SHP77 treated with DMSO at 0.1 percent for 48 hours (cell line): Measurements from ENCODE around the gene CELF2.

ENCODE experiments used
- DNase-seq: peaks from one replicate; lab custom pipeline; 2025; lab: John Stamatoyannopoulos, UW

Gene CELF2

DNA sequence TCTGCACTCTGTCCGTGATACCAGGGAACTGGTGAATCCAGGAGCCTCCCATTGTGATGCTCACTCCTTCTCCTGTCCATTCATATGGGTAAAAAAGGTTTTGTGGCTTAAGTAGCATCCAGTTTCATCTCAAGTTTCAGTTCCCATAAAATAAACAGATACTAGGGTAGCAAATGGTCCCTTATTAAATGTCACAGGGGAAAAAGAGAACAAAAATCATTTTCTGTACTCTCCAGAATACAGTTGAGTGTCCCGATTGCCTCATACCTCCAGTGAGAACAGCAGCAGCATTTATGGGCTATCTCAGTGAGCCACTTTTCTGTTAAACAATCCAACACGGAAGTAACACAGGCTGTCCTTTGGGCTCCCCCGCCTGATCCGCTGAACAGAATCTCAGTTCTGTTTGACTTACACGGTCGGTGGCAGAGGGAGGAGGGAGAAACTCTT lies 179.6 kb downstream of the CELF2 start:
- DNase-seq, result no peak

- DNase-seq, result no peak
Observed at GRCh38 chr10:11197878-11198277, 180.2 kb downstream of the CELF2 start.

DNA sequence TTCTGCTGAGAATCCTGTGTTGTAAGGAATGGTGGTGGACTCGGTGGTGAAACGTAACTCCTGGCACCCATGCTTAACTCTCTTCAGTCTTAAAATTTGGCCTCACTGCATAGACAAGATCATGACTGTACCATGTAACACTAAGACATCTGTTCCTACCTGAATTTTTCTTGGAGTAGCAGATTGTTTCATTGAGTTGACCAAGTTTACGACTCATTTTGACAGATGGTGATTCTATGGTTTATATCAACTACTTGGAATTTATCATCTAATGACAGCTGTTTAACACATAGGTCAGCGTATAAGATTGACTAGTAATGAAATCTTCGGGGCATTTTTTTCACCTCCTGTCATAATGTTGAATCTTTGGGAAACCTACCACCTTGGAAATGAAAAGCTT lies 184.2 kb downstream of the CELF2 start:
- no peak for DNase-seq

- no peak for DNase-seq
Observed at GRCh38 chr10:11204351-11204942, 186.8 kb downstream of the CELF2 start.

- DNase-seq, result no peak
Observed at GRCh38 chr10:11205030-11205772, 187.5 kb downstream of the CELF2 start.

- no peak for DNase-seq
Observed at GRCh38 chr10:11206676-11207559, 189.2 kb downstream of the CELF2 start.

GRCh38 chr10:11207560-11207844 lies 189.8 kb downstream of the CELF2 start:
- no peak for DNase-seq

- DNase-seq, result no peak
Observed at GRCh38 chr10:11208243-11208642, 190.6 kb downstream of the CELF2 start.

GRCh38 chr10:11208908-11209829 lies 191.5 kb downstream of the CELF2 start:
- DNase-seq, result no peak

GRCh38 chr10:11209830-11210181 lies 192.1 kb downstream of the CELF2 start:
- DNase-seq, result no peak

DNA sequence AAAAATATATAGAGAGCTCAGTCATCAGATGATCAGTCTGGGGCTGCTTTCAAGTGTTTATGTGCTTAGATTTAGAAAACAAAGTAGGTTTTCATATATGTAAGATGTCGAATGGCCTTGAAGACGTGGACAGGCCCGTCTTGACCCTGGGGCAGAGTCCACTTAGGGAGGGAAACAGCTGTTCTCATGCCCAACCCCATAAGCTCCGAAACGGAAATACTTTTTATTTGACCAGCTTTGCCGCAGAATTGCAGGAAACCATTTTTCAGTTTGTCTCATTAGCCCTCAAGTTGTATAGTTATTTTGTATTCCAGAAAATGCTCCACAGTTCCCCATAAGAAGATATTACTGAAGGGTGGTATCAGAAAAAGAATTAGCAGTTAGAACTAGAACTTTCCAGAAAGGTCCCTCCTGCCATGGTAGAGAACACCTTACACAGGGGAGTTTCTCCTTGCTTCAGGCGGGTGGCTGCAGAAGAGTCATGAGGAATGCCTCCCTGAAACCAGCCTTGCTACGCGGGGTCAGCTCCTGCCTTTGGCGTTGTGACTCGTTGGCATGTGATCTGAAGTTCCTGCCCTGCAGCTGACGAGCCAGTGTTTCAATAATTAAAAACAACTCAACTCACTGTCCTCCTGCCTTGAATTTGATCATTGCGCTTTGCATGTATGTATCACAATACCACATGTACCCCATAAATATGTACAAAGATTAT lies 192.7 kb downstream of the CELF2 start:
- no peak for DNase-seq

- DNase-seq, result no peak
Observed at GRCh38 chr10:11212288-11213085, 194.8 kb downstream of the CELF2 start.

- no peak for DNase-seq
Observed at GRCh38 chr10:11213137-11213536, 195.5 kb downstream of the CELF2 start.

DNA sequence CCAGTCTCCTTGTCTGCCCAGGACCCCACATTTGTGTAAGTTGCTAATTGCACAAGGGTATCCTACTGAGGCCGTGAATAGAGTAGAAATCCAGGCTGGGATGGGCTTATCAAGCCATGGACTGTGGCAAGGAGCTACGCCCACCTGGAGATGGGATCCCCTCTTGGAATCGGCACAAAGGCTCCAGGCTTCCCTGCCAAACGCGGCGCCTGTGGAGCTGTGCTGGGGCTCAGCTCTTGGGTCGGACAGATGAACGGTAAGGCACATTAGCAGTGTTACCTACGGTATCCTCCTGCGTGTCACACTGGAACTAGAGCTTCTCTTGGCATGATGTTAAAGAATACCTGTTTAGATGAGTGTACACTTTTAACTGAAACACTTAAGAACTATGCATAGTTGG lies 196.7 kb downstream of the CELF2 start:
- no peak for DNase-seq

GRCh38 chr10:11215471-11215870 lies 197.8 kb downstream of the CELF2 start:
- no peak for DNase-seq

- DNase-seq, result no peak
Observed at GRCh38 chr10:11217521-11217920, 199.8 kb downstream of the CELF2 start.

DNA sequence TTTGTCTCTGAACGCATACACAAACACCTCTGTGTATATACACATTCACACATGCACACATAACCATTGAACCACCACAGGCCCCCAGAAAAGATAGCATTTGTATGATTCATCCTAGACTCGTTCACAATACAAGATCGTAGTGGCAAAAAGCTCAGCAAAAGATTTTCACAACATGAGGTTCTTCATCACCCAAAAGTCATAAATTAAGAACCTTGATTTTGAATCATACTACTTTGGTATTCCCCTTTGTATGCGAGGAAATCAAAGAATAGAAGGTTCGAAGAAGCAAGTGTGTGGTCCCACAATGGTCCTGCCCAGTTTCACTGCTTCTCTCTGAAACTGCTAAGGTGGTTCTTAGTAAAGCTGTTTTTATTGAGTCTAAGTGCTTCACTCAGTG lies 200.7 kb downstream of the CELF2 start:
- no peak for DNase-seq

GRCh38 chr10:11219431-11219830 lies 201.8 kb downstream of the CELF2 start:
- DNase-seq, result no peak

DNA sequence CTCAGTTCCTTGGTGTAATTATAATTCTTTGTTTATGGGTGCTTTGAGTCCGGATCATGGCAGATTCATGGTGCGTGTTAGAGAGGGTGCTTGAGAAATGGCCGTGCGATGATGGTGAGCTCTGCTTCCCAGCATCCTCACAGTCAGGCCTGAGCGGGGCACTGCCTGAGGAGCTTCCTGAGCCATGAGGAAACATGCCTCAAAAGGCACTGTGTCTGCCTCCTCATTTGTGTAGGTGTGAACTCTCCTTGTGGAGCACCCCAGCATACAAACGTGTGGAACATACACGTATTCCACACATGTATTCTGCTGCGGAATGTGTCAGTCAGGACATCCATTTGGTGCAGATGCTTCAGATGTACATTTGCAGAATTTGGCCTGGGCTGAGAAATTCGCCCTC lies 205.4 kb downstream of the CELF2 start:
- DNase-seq, result no peak

- DNase-seq, result no peak
Observed at GRCh38 chr10:11223507-11224140, 206.0 kb downstream of the CELF2 start.
